Neural cell (in vitro differentiated cells): ENCODE measurements around the gene RCVRN.

ENCODE experiments used
- EP300 ChIP-seq: fragments of 450-650 bp; conservative IDR thresholded peaks from 2 replicates; pipeline ENCODE4 v1.6.1; 2014; ENCODE audit warnings: antibody characterized with exemption, mild to moderate bottlenecking, moderate library complexity; ENCODE audit not compliant: poor library complexity, severe bottlenecking
- EZH2 ChIP-seq: fragments of 200-600, 300-800 bp; shearing (Covaris generic), sonication (generic); IDR thresholded peaks from 2 replicates; pipeline ENCODE4 v1.6.1; 2014; ENCODE audit warnings: antibody characterized with exemption, low read length, borderline replicate concordance, mild to moderate bottlenecking; ENCODE audit not compliant: insufficient read depth, poor library complexity, severe bottlenecking
- TF ChIP-seq, protein P1 (sequence below): fragments of 450-650 bp; IDR thresholded peaks from 2 replicates; pipeline ENCODE4 v1.5.1; 2014; ENCODE audit warnings: antibody characterized with exemption, mild to moderate bottlenecking, moderate library complexity; ENCODE audit not compliant: poor library complexity, severe bottlenecking

DNA sequence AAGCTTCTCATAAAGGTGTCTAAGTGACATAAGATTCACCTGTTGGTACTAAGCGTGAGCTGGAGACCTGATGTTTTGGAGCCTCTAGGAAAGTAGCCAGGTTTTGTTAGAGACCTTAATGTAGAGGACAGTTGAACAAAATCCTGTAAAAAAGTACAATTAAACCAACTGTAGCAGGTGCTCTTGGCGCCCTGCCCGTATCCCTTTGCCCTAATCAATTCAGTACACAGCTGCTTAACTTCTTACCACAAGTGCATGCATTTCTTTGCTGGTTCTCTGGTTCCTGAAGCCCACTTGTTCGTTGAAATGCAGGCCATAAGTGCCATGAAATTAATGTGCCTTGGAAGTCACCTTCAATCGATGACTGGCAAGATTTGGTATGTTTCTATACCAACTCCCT, 54.9 kb downstream of the RCVRN start:
- TF ChIP-seq EZH2 (no peak), EP300 (no peak)
- TF ChIP-seq, protein P1, sequence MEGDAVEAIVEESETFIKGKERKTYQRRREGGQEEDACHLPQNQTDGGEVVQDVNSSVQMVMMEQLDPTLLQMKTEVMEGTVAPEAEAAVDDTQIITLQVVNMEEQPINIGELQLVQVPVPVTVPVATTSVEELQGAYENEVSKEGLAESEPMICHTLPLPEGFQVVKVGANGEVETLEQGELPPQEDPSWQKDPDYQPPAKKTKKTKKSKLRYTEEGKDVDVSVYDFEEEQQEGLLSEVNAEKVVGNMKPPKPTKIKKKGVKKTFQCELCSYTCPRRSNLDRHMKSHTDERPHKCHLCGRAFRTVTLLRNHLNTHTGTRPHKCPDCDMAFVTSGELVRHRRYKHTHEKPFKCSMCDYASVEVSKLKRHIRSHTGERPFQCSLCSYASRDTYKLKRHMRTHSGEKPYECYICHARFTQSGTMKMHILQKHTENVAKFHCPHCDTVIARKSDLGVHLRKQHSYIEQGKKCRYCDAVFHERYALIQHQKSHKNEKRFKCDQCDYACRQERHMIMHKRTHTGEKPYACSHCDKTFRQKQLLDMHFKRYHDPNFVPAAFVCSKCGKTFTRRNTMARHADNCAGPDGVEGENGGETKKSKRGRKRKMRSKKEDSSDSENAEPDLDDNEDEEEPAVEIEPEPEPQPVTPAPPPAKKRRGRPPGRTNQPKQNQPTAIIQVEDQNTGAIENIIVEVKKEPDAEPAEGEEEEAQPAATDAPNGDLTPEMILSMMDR: no peak
